ENCODE measurements around the gene FKBP2.

GRCh38 chr11:64284962-64285884 is 44.3 kb downstream of the FKBP2 start, which contains the start of gene GPR137:
- TF ChIP-seq CTCF (conservative IDR thresholded peaks at IDR 0.05; ENCODE audit: low read depth, low read length) (no peak), POLR2A (IDR thresholded peaks at IDR 0.05; ENCODE audit: low read depth, low read length) (no peak; the same call in 1 of the 2 replicates), RCOR1 (IDR thresholded peaks at IDR 0.05; ENCODE audit: insufficient replicate concordance, low read length) (no peak), RFX5 (IDR thresholded peaks at IDR 0.05; ENCODE audit: low read depth, low read length) (no peak), SMC3 (IDR thresholded peaks at IDR 0.05; ENCODE audit: low read depth, low read length) (no peak)
